Measurements from ENCODE around the gene CSPG4.
"Not testable (repeated sequence)": the region's sequence is repeated elsewhere in the genome, so short reads cannot be mapped to it uniquely, and the experiment has no call there.

- TF ChIP-seq, protein P1, sequence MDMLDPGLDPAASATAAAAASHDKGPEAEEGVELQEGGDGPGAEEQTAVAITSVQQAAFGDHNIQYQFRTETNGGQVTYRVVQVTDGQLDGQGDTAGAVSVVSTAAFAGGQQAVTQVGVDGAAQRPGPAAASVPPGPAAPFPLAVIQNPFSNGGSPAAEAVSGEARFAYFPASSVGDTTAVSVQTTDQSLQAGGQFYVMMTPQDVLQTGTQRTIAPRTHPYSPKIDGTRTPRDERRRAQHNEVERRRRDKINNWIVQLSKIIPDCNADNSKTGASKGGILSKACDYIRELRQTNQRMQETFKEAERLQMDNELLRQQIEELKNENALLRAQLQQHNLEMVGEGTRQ (CRISPR knock-in tag; IDR thresholded peaks at IDR 0.05), result not testable (repeated sequence)
- TF ChIP-seq CTCF (IDR thresholded peaks at IDR 0.05 in 2 of 3, conservative IDR thresholded peaks at IDR 0.05 in 1 of 3; ENCODE audit: insufficient read depth in 2 of 3, low read depth in 1 of 3, low read length in 3 of 3); TEAD4 (IDR thresholded peaks at IDR 0.05; ENCODE audit: low read length); TEAD4 (CRISPR knock-in tag; IDR thresholded peaks at IDR 0.05; ENCODE audit: borderline replicate concordance): not testable (repeated sequence)
These were observed 24.7 kb upstream of the CSPG4 start for GRCh38 chr15:75737116-75738013.
